Brain microvascular endothelial cell (primary cell): Measurements from ENCODE around the gene NR2F2.

Experiments used
- DNase-seq: peaks from one replicate; pipeline ENCODE4 v3.0.0-alpha.2; 2020
- H3K27ac ChIP-seq: fragments of 250-450 bp; sonication (Bioruptor Pico); 2 replicates; pipeline ENCODE4 v1.5.1; 2020; ENCODE audit warnings: mild to moderate bottlenecking, moderate library complexity
- H3K27me3 ChIP-seq: fragments of 250-450 bp; sonication (Bioruptor Pico); replicated peaks from 2 replicates; pipeline ENCODE4 v1.5.1; 2020; ENCODE audit warnings: mild to moderate bottlenecking
- H3K36me3 ChIP-seq: fragments of 250-450 bp; sonication (Bioruptor Pico); replicated peaks from 2 replicates; pipeline ENCODE4 v1.5.1; 2020; ENCODE audit warnings: mild to moderate bottlenecking
- H3K4me3 ChIP-seq: 2 replicates; pipeline ENCODE4 v1.5.1; 2011; ENCODE audit warnings: low read depth, mild to moderate bottlenecking, control low read depth, low read length, moderate library complexity
- CTCF ChIP-seq: IDR thresholded peaks from 2 replicates; pipeline ENCODE4 v1.5.1; 2011; ENCODE audit warnings: low read depth, mild to moderate bottlenecking, moderate library complexity, low read length, control low read depth, inconsistent platforms; ENCODE audit errors: missing control alignments
- in situ Hi-C: cut with HindIII; loops from 2 replicates; pipeline ENCODE4 v1.10.0; 2017; ENCODE audit warnings: low sequenced_read_pairs, low pct_ligation_motif_present

The NR2F2 gene

DNA sequence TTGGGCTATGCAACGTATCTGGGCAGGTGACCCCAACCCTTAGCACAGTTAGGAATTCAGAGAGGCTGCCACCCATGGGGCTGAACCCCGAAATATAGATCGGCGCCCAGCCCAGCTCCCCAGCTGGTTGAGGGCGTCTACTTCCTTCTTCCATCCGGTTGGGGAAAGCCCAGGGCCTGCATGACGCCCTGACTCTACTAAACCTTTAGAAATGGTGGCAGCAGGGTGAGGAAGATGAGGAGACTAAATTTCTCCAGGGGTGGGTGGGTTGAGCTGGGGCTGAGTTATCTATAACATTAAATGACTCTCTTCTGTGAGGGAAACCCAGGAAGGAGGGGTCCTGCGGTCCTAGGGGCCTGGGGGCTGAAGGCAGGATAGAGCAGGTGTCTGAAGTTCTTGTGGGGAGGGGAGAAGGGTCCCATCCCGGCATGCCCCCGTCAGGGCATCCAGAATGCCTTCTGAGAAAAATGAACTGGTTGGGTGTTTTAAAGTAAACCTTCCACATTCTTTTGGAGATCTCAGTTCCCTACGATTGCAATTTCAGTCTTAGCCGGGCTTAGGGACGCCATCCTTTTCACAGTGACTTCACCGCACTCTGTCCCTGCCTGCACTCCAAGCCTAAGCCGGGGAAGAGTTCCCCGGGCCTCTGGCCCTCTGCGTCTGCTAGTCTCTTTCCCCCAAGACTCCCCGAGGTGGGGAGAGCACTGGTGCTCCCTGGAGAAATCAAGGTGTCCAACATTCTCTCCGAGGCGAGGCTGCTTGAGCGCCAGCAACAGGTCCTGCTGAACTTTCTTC is 28.5 kb downstream of the NR2F2 start:
- Histone ChIP-seq H3K27ac (no peak overlapping the region), H3K4me3 (peak overlapping the region; percentile 64), H3K27me3 (no peaks in the 10 kb centered on the region), H3K36me3 (no peaks in the 10 kb centered on the region)
- DNase-seq, result no peak
- in situ Hi-C loops, result no loop called here
- TF ChIP-seq CTCF, result no peak

DNA sequence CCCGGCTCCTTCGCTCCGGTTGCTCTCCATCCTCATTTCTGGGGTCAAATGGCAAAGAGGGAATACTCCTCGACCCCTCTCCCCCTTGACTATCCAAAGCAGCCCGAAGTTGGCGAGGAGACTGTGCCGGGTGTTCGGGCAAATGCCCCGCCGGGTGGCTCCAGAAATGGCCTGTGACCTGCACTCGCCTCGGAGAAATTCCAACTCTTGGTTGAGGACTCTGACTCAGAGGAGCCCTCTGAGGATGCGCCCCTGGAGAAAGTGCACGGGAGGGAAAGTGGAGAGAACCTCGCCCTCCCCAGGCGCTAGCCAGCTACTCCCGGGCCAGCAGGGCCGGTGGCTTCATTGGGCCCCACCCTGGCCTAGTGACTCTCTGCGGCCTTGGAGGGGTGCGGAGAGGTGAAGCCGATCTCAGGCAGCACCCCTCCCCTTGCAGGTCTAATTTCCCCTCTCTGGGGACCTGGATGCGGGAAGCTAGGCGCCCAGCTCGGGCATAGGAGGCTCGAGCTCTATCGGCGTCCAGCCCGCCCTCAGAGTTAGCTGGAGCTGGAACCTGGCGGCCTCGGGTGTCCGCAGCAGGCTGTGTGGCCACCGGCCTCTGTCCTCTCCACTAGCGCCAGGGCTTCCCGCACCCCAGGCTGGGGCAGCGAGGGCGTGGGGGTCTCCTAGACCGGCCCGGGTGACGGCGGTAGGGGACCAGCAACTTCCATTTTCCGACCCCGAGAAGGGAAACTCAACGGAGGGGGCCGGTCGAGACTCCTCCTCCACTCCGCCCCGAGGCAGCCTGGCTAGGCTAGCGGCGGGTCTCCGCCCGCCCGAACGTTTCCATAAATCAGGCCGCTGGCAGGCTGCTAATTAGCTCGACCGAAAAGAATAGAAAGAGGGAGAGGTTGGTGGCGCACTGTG is 29.4 kb downstream of the NR2F2 start:
- TF ChIP-seq CTCF, result peak; percentile 2

DNA sequence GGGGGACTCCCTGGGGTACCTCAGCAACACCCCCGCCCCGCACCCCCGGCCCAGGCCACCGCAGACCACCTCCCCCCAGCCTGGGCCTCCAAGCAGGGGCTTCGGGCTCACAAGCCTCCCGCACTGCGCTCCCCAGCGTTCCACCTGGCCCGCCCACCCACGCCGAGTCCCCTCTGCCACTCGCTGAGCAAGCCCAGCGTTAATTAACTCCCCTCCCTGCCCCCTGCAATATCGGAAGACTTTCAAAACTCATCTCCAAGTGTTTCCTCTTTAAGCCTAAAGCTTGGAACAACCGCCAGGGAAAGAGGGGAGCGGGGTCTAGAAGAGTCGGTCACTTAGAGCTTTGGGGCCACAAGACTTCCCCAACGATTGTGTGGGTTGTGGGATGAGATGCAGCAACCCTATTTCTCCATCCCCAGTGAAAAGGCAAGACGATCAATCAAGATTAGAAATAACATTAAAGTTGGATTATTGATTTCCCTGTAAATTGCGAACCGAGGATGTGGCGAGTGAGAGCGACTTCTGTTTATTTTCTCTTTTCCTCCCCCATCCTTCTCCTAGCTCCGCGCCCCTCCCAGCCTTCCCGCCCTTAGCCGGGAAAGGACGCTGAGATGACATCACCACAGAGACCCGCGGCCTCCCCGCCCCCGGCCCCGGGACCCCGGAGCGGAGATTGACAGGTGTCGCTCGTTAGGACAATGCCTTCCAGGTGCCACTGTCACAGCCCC is 30.2 kb downstream of the NR2F2 start:
- Histone ChIP-seq H3K27ac (no peak overlapping the region), H3K4me3 (peak overlapping the region; percentile 64), H3K36me3 (no peaks in the 10 kb centered on the region), H3K27me3 (no peaks in the 10 kb centered on the region)
- TF ChIP-seq CTCF, result no peak
- in situ Hi-C loops, result no loop called here
- no peak for DNase-seq

More for the DNA sequence above, 29.4 kb downstream of the NR2F2 start:
- no peak for DNase-seq
- H3K27ac ChIP-seq, result peak overlapping the region; percentile 35
- H3K27me3 ChIP-seq, result no peaks in the 10 kb centered on the region
- no peaks in the 10 kb centered on the region for H3K36me3 ChIP-seq
- in situ Hi-C loops, result no loop called here
- H3K4me3 ChIP-seq, result peak overlapping the region; percentile 64

DNA sequence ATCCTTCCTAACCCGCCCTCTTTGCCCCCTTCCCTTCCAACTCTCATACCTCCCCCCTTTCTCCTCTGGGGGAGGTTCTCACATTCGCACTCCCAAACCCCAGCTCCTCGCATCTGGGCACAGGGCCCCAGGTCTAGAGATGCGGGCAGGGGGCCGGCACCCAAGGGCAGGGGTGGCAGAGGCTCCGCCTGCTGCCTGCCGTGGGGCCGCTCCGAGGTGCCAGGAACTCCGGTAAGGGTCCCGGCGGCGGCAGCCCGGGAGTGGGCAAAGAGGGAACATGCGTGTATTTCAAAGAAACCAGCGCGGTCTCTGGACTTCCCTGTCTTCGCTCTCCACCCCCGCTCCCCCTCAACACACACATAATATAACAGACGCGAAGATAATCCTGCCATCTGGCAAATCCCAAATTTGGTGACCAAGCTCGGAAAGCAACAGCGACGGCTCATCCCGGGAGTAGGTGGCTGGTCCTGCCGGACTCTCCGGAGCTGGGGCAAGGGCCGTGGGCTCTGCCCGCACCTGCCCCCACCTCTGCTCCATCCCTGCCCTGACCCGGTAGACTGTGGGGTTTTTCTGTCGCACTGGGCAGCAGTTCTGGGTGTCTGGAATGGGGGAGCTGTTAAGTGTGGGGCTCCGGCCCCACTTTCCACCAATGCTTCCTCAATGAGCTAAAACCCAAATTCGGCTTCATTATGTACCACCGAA is 31.0 kb downstream of the NR2F2 start:
- no peak for TF ChIP-seq CTCF
- Histone ChIP-seq H3K27ac (no peak overlapping the region), H3K4me3 (peak overlapping the region; percentile 64), H3K36me3 (no peaks in the 10 kb centered on the region), H3K27me3 (no peaks in the 10 kb centered on the region)
- DNase-seq, result no peak
- in situ Hi-C loops, result no loop called here

DNA sequence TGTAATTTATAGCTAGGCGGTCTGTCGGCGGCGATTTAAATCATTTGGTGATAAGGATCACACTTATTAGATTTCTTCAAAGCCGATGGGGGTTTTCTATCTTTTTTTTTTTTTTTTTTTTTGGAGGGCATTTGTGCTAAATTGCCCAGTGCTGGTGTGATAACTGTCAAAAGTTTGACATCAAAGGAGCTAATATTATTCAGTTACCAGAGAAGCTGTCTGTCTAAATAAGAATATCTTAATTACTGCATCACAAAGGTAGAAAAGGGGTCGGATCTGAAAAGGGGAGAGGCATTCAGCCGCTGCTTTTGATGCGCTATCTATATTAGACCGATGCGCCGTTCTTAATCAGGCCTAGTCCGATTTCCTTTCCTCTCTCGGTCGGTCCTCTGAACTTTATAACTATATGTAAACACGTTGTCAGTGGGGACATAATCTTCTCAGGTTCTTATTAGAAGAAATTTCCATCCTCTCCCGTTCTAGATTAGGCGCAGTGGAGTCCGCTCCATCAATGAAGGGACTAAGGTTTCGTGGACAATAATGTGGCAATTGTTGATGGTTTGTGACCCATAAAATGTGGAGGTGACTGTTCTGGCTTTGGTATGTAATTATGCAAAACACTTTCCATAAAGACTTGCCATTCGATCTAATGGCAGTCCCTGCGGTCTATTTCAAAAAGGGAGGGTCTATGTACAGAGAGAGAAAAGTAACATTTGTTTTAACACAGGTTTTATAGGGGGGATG is 31.7 kb downstream of the NR2F2 start:
- H3K27ac ChIP-seq, result no peak overlapping the region
- no peaks in the 10 kb centered on the region for H3K27me3 ChIP-seq
- in situ Hi-C loops, result no loop called here
- H3K36me3 ChIP-seq, result no peaks in the 10 kb centered on the region
- no peak overlapping the region for H3K4me3 ChIP-seq
- DNase-seq, result no peak
- TF ChIP-seq CTCF, result no peak
